K562 (cell line): ENCODE data around the gene CT83. TPM values are rescaled to one million over a fixed set of nuclear protein-coding genes. Genes with fewer than 3 reads are reported as not detected.

ENCODE experiments used
- polyA plus RNA-seq, 8 experiments: library from polyadenylated mRNA; depleted of rRNA in 4 of 8; stranded (reverse) in 5 of 8; unstranded in 3 of 8; fragments of >200 nt; fragmentation: Nextera tagmentation in 2 of 8; fragmentation: Illumina TruSeq in 1 of 8; extraction: Ambion mirVana in 2 of 8; extraction: Trizol in 1 of 8; gene quantifications; 2 replicates each; pipeline versions ENCODE4 v1.2.1 to v1.2.3, GENCODE V29; 2011 to 2014; ENCODE audit warnings: inconsistent platforms in 1 of 8, missing spikeins in 1 of 8
- total RNA-seq, 7 experiments: library from RNA; depleted of rRNA in 6 of 7; stranded (reverse); fragments of >200 nt in 6 of 7; fragmentation: Illumina TruSeq in 2 of 7; extraction: Trizol in 2 of 7; gene quantifications; 2 replicates each; pipeline versions ENCODE4 v1.2.1 to v1.2.3, GENCODE V29; 2011 to 2021; ENCODE audit warnings: low replicate concordance in 1 of 7

CT83 gene
- total and polyA plus RNA-seq, 9 of the 15 experiments (the other 6 are each of a cell fraction or from before 2014, with no cell fraction given): not detected

Other genes with a start within 250 kb of the CT83 start
- not detected in 2 replicates for gene SLC6A14, start 26.4 kb downstream of the CT83 start, total RNA-seq (2014; rRNA removed)
- not detected in 2 replicates for gene SLC6A14, start 26.4 kb downstream of the CT83 start, total RNA-seq (2014; rRNA removed; fragmentation: Illumina TruSeq; extraction: Trizol)
- gene SLC6A14, start 26.4 kb downstream of the CT83 start, total RNA-seq (2015; rRNA removed; fragmentation: Illumina TruSeq; extraction: Trizol): not detected in 2 replicates
- gene SLC6A14, start 26.4 kb downstream of the CT83 start, total RNA-seq (2021): 0.04 TPM in 2 replicates
- not detected in 2 replicates for gene SLC6A14, start 26.4 kb downstream of the CT83 start, polyA plus RNA-seq (2011; rRNA removed)
- gene SLC6A14, start 26.4 kb downstream of the CT83 start, polyA plus RNA-seq (2014; fragmentation: Illumina TruSeq; extraction: Trizol): not detected in 2 replicates
- gene SLC6A14, start 26.4 kb downstream of the CT83 start, polyA plus RNA-seq (2014; fragmentation: Nextera tagmentation; extraction: Ambion mirVana): not detected
- not detected in 2 replicates for gene SLC6A14, start 26.4 kb downstream of the CT83 start, polyA plus RNA-seq (2014; rRNA removed)